Measurements from ENCODE around the gene SLIT1. TPM values are rescaled to one million over a fixed set of nuclear protein-coding genes. Genes with fewer than 3 reads are reported as not detected.
"Not testable (repeated sequence)": the region's sequence is repeated elsewhere in the genome, so short reads cannot be mapped to it uniquely, and the experiment has no call there.

The SLIT1 gene
- total RNA-seq, 4 donors from 2014 or later = under 0.01 to 0.78 (median 0.15) TPM

DNA sequence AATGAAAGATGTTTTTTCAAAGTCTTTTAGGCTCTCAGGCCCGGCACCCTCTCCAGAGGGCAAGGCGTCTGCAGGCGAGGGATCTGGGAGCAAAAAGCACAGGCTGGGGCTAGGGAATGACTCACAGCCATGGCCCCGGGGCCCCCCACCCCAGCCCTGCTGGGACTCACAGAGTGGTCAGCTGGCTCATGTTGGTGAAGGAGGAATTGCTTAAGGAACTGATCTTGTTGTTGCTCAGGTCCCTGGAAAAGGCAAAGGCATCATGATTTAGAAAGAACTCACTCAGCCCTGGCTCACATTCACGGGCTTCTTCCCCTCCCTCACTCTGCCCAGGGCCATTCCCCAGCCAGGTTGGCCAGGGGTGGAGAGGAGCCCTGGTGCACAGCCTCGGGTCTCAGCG is 151.5 kb downstream of the SLIT1 start:
- Histone ChIP-seq H3K9me3 (no peaks in the 10 kb centered on the region), H3K4me3 (replicated peaks in 1 of 3) (no peak overlapping the region), H3K36me3 (no peaks in the 10 kb centered on the region), H3K27me3 (no peaks in the 10 kb centered on the region), H3K27ac (no peak overlapping the region), H3K4me1 (peaks cover 8 to 9% of the 10 kb centered on the region in 2 donors)
- no peak for TF ChIP-seq POLR2A (IDR thresholded peaks at IDR 0.05)
- TF ChIP-seq, protein P1, sequence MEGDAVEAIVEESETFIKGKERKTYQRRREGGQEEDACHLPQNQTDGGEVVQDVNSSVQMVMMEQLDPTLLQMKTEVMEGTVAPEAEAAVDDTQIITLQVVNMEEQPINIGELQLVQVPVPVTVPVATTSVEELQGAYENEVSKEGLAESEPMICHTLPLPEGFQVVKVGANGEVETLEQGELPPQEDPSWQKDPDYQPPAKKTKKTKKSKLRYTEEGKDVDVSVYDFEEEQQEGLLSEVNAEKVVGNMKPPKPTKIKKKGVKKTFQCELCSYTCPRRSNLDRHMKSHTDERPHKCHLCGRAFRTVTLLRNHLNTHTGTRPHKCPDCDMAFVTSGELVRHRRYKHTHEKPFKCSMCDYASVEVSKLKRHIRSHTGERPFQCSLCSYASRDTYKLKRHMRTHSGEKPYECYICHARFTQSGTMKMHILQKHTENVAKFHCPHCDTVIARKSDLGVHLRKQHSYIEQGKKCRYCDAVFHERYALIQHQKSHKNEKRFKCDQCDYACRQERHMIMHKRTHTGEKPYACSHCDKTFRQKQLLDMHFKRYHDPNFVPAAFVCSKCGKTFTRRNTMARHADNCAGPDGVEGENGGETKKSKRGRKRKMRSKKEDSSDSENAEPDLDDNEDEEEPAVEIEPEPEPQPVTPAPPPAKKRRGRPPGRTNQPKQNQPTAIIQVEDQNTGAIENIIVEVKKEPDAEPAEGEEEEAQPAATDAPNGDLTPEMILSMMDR (IDR thresholded peaks at IDR 0.05) = no peak
- 80 to 87% methylated on average over 7 of the region's 7 CpGs for WGBS, 2 donors
- no peak for DNase-seq
- intact Hi-C loops (cut with DNase I) = no loop called here

GRCh38 chr10:97033841-97034240 is 151.9 kb downstream of the SLIT1 start:
- WGBS, 2 donors = 94 to 96% methylated on average over 9 of the region's 9 CpGs
- H3K36me3 ChIP-seq; H3K4me1 ChIP-seq; intact Hi-C loops (cut with DNase I); H3K27me3 ChIP-seq; H3K4me3 ChIP-seq (replicated peaks in 1 of 3); H3K9me3 ChIP-seq; H3K27ac ChIP-seq; DNase-seq: not testable (repeated sequence)

- H3K27ac ChIP-seq = no peak overlapping the region
- H3K36me3 ChIP-seq = no peaks in the 10 kb centered on the region
- no peak for DNase-seq
- H3K4me3 ChIP-seq (replicated peaks in 1 of 3) = no peak overlapping the region
- peaks cover 2 to 4% of the 10 kb centered on the region in 2 donors for H3K4me1 ChIP-seq
- TF ChIP-seq, protein P1 (IDR thresholded peaks at IDR 0.05) = no peak
- TF ChIP-seq POLR2A (IDR thresholded peaks at IDR 0.05) = no peak
- H3K27me3 ChIP-seq = no peaks in the 10 kb centered on the region
- WGBS, 2 donors = 58 to 64% methylated on average over 7 of the region's 7 CpGs
- intact Hi-C loops (cut with DNase I) = no loop called here
- H3K9me3 ChIP-seq = no peaks in the 10 kb centered on the region
Measured at GRCh38 chr10:97032624-97033023, 153.1 kb downstream of the SLIT1 start.

GRCh38 chr10:97031459-97031858 is 154.3 kb downstream of the SLIT1 start:
- Histone ChIP-seq H3K27me3 (no peaks in the 10 kb centered on the region), H3K9me3 (no peaks in the 10 kb centered on the region), H3K27ac (no peak overlapping the region), H3K36me3 (no peaks in the 10 kb centered on the region), H3K4me1 (no peaks in the 10 kb centered on the region), H3K4me3 (replicated peaks in 1 of 3) (no peak overlapping the region)
- TF ChIP-seq, protein P1 (IDR thresholded peaks at IDR 0.05) = no peak
- no peak for TF ChIP-seq POLR2A (IDR thresholded peaks at IDR 0.05)
- intact Hi-C loops (cut with DNase I) = no loop called here
- WGBS, 2 donors = 93 to 94% methylated on average over 11 of the region's 11 CpGs
- DNase-seq = no peak

GRCh38 chr10:97030894-97031293 is 154.9 kb downstream of the SLIT1 start:
- TF ChIP-seq, protein P1 (IDR thresholded peaks at IDR 0.05) = no peak
- TF ChIP-seq POLR2A (IDR thresholded peaks at IDR 0.05) = no peak
- H3K36me3 ChIP-seq = no peaks in the 10 kb centered on the region
- H3K4me1 ChIP-seq = no peaks in the 10 kb centered on the region
- no peak for DNase-seq
- H3K27ac ChIP-seq = no peak overlapping the region
- intact Hi-C loops (cut with DNase I) = no loop called here
- H3K9me3 ChIP-seq = no peaks in the 10 kb centered on the region
- no peaks in the 10 kb centered on the region for H3K27me3 ChIP-seq
- 52 to 53% methylated on average over 5 to 6 of the region's 6 CpGs for WGBS, 2 donors
- H3K4me3 ChIP-seq (replicated peaks in 1 of 3) = no peak overlapping the region

GRCh38 chr10:97029271-97029670 is 156.5 kb downstream of the SLIT1 start:
- H3K4me1 ChIP-seq = no peaks in the 10 kb centered on the region
- no peaks in the 10 kb centered on the region for H3K27me3 ChIP-seq
- no peak overlapping the region for H3K27ac ChIP-seq
- no peaks in the 10 kb centered on the region for H3K9me3 ChIP-seq
- WGBS, 2 donors = 73 to 76% methylated on average over 3 of the region's 3 CpGs
- no peak for DNase-seq
- no peaks in the 10 kb centered on the region for H3K36me3 ChIP-seq
- TF ChIP-seq POLR2A (IDR thresholded peaks at IDR 0.05) = no peak
- TF ChIP-seq, protein P1 (IDR thresholded peaks at IDR 0.05) = no peak
- no peak overlapping the region for H3K4me3 ChIP-seq (replicated peaks in 1 of 3)
- intact Hi-C loops (cut with DNase I) = loop anchor here (10.0 kb wide), 1 partner anchor 384 kb away; no protein-coding TSS in a partner anchor

Data from thyroid gland (tissue), 4 donors.